Thymus (tissue), 11 donors: ENCODE data around the gene DIAPH2. TPM values are rescaled to one million over a fixed set of nuclear protein-coding genes. Genes with fewer than 3 reads are reported as not detected.

ENCODE experiments used
- DNase-seq, 9 donors: peaks; one replicate each; pipeline ENCODE4 v3.0.0-alpha.2; 2013; ENCODE audit warnings: low spot score in 9 of 9, low read depth in 6 of 9, missing footprints in 1 of 9
- H3K27ac ChIP-seq, 2 donors: one replicate each; pipeline ENCODE4 v1.5.1; 2013; ENCODE audit warnings: control low read depth in 1 of 2, low read depth in 1 of 2, low read length in 1 of 2, mild to moderate bottlenecking in 1 of 2, moderate library complexity in 1 of 2
- H3K27me3 ChIP-seq, 2 donors: one replicate each; pipeline ENCODE4 v1.5.1; 2013; ENCODE audit warnings: low read length in 1 of 2; ENCODE audit not compliant: control insufficient read depth in 2 of 2, insufficient read depth in 1 of 2
- H3K36me3 ChIP-seq, 2 donors: one replicate each; pipeline ENCODE4 v1.5.1; 2013; ENCODE audit warnings: low read length in 1 of 2, mild to moderate bottlenecking in 1 of 2, moderate library complexity in 1 of 2; ENCODE audit not compliant: control insufficient read depth in 2 of 2, insufficient read depth in 2 of 2
- H3K4me1 ChIP-seq, 2 donors: one replicate each; pipeline ENCODE4 v1.5.1; 2013; ENCODE audit warnings: low read length in 2 of 2; ENCODE audit not compliant: control insufficient read depth in 2 of 2, insufficient read depth in 2 of 2
- H3K4me3 ChIP-seq, 2 donors: one replicate each; pipeline ENCODE4 v1.5.1; 2013; ENCODE audit warnings: low read length in 2 of 2, control low read depth in 1 of 2, mild to moderate bottlenecking in 1 of 2
- H3K9me3 ChIP-seq, 2 donors: one replicate each; pipeline ENCODE4 v1.5.1; 2013; ENCODE audit warnings: low read length in 1 of 2, mild to moderate bottlenecking in 1 of 2; ENCODE audit not compliant: control insufficient read depth in 2 of 2, insufficient read depth in 1 of 2
- WGBS: extraction: QIAGEN DNeasy Blood & Tissue Kit; methylation state at CpG from one replicate; pipeline ENCODE4 v1.1.7; 2013; 5-methylcytosine and 5-hydroxymethylcytosine counted together
- polyA plus RNA-seq: library from polyadenylated mRNA; stranded (reverse); fragments of 200-250 nt; gene quantifications from one replicate; pipeline ENCODE4 v1.2.3, GENCODE V29; 2013
- total RNA-seq: library from RNA; stranded (reverse); fragments of 120-200 nt; gene quantifications from one replicate; pipeline ENCODE4 v1.2.4, GENCODE V29; 2013
- donor health status: healthy.

Gene DIAPH2
- total and polyA plus RNA-seq, 2 donors = 4.8 to 13.1 TPM

DNA sequence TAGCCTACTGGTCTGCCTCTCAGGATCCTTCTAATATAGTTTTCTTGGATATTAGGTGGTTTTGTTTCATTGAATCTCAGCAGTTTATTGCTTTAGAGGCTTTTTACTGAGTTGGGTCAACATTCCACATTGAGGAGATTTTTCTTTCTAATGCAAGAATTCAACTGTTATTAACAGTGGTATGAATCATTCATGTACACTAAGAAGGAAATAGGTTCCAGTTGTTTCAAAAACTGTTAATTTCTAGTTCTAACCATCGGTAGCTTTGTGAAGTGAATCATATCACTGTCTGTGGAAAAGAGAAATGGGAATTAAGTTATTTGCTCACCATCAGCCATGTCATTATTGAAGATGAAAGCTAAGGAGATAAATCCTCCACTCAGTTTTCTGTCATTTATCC is 530.5 kb downstream of the DIAPH2 start:
- H3K4me3 ChIP-seq = no peak overlapping the region
- H3K4me1 ChIP-seq = no peaks in the 10 kb centered on the region
- no peaks in the 10 kb centered on the region for H3K9me3 ChIP-seq
- no peaks in the 10 kb centered on the region for H3K27me3 ChIP-seq
- H3K36me3 ChIP-seq = no peaks in the 10 kb centered on the region
- H3K27ac ChIP-seq = no peak overlapping the region
- 100% methylated on average over 1 of the region's 1 CpG for WGBS
- DNase-seq = no peak

DNA sequence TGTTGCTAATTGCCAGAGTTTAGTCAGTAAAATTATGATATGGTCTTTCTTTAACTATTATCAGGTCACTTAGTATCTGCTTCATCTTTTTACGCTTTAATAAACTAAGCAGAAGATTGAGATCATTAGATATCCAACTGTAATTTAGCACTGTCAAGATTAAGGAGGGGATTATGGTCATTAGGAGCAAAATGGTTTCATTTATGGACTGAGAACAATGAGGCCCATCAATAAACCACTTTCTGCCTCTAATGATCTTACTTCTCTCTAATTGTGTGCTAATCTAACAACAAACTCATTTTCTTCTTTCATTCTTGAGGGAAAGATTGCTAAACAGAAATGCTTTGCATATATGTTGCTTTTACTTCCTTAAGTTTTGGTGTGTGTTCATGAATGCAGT is 539.5 kb downstream of the DIAPH2 start:
- no peaks in the 10 kb centered on the region for H3K9me3 ChIP-seq
- H3K27ac ChIP-seq = no peak overlapping the region
- WGBS = 96% methylated on average over 1 of the region's 1 CpG

DNA sequence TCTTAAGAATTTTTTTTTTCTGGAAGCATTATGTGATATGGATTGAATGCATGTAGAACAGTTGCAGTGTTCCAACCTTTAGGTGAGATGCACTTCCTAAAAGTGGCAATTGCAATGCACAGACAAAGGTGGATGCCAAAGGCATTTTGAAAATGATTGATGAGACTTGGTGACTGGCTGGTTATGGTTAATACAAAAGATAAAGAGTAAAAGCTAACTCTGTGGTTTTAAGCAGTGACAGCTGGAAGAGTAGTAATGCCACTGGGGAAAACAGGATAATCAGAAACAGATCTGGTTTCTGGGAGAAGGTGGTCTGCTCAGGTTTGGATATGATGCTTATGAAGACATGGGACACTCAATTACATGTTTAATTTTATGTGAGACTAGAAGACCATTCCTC is 544.7 kb downstream of the DIAPH2 start:
- H3K9me3 ChIP-seq = no peaks in the 10 kb centered on the region
- no peaks in the 10 kb centered on the region for H3K36me3 ChIP-seq
- no peak overlapping the region for H3K27ac ChIP-seq
- no peak for DNase-seq
- no peak overlapping the region for H3K4me3 ChIP-seq
- H3K27me3 ChIP-seq = no peaks in the 10 kb centered on the region
- H3K4me1 ChIP-seq = no peaks in the 10 kb centered on the region

More for the DNA sequence above, 539.5 kb downstream of the DIAPH2 start:
- no peak for DNase-seq
- no peaks in the 10 kb centered on the region for H3K4me1 ChIP-seq
- no peaks in the 10 kb centered on the region for H3K36me3 ChIP-seq
- H3K4me3 ChIP-seq = no peak overlapping the region
- no peaks in the 10 kb centered on the region for H3K27me3 ChIP-seq

DNA sequence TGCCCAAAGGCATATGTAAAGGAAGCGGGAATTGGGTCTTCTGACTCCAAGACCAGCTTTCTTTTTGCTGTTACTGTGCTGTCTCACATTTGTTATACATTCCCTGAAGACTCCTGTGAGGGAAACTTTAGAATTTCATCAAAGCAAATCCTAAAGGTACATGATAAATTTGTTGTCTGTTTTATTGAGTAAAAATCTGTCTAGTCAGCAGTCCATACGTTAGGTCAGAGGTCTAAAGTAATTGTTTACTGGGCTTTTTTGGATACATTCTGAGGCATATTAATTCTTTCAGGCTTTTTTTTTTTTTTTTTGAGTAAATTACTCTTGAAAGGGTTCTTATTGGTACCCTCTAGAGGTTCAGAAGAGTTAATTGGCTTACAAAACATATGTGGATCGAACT is 546.3 kb downstream of the DIAPH2 start:
- no peaks in the 10 kb centered on the region for H3K36me3 ChIP-seq
- no peak overlapping the region for H3K4me3 ChIP-seq
- no peaks in the 10 kb centered on the region for H3K9me3 ChIP-seq
- no peaks in the 10 kb centered on the region for H3K4me1 ChIP-seq
- no peak for DNase-seq
- H3K27me3 ChIP-seq = no peaks in the 10 kb centered on the region
- H3K27ac ChIP-seq = no peak overlapping the region
- 98% methylated on average over 3 of the region's 3 CpGs for WGBS

DNA sequence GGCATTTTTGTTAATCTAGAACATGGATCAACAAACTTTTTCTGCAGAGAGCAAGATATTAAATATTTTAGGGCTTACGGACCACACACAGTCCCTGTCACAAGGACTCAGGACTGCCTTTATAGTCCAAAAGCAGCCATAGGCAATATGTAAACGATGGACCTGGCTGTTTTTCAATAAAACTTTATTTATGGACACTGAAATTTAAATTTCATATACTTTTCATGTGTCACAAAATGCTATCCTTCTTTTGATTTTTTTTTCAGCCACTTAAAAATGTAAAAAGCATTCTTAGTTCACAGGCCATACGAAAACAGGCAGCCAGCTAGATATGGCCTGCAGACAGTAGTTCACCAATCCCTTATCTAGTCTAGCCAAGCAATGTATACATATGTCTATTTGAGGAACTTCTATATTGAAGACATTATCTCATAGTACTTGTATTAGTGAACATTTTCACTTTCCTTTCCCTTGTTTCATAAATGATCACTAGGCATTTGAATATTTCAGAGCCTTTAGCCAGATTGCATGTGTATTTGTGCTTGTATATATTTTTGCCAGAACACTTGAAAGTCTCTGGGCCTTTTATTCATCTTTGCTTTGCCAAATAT is 549.9 kb downstream of the DIAPH2 start:
- DNase-seq = no peak
- Histone ChIP-seq H3K27ac (no peak overlapping the region), H3K36me3 (no peaks in the 10 kb centered on the region), H3K4me1 (no peaks in the 10 kb centered on the region), H3K9me3 (no peaks in the 10 kb centered on the region), H3K27me3 (no peaks in the 10 kb centered on the region), H3K4me3 (no peak overlapping the region)
- WGBS = 98% methylated on average over 3 of the region's 3 CpGs

DNA sequence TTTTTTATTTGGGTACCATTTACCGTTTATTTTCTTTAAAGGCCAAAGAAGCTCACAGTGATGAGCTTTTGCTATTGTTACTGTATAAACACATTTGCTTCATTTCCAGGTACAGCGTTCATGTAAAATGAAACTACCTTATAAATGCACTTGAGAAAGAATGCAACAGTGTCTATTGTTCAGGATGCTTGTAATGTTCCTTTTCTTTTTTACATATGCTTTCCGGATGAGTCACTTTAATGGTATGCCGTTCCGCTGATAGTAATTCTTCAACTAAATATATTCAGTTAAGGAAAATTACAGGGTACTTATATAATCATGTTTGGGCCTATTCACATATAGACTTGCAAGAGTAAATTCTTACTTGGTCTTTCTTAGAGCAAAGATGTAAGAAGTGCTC is 554.0 kb downstream of the DIAPH2 start:
- 91% methylated on average over 5 of the region's 5 CpGs for WGBS
- no peaks in the 10 kb centered on the region for H3K27me3 ChIP-seq
- H3K27ac ChIP-seq = no peak overlapping the region
- H3K4me3 ChIP-seq = no peak overlapping the region
- no peaks in the 10 kb centered on the region for H3K9me3 ChIP-seq
- no peaks in the 10 kb centered on the region for H3K4me1 ChIP-seq
- H3K36me3 ChIP-seq = no peaks in the 10 kb centered on the region
- DNase-seq = no peak

DNA sequence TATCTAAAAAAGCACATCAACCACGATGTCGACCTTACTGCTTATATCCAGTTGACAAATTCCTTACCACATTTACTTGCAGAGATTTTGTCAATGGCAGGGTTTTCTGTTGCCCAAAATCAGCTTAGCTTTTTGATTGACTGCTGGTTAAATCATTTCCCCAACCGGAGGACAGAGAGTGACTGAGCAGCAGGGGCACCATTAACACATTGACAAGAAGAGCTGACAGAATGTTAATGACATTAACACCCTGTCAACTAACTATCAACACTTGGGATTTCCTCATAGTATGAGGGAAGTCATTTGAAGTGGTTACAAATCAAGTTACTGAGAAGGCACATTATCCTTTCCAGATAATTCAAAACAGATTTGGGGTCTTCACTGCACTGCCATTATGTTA is 567.5 kb downstream of the DIAPH2 start:
- WGBS = 89% methylated on average over 3 of the region's 3 CpGs
- Histone ChIP-seq H3K27me3 (no peaks in the 10 kb centered on the region), H3K4me3 (no peak overlapping the region), H3K4me1 (no peaks in the 10 kb centered on the region), H3K27ac (no peak overlapping the region), H3K36me3 (no peaks in the 10 kb centered on the region), H3K9me3 (no peaks in the 10 kb centered on the region)
- DNase-seq = no peak

DNA sequence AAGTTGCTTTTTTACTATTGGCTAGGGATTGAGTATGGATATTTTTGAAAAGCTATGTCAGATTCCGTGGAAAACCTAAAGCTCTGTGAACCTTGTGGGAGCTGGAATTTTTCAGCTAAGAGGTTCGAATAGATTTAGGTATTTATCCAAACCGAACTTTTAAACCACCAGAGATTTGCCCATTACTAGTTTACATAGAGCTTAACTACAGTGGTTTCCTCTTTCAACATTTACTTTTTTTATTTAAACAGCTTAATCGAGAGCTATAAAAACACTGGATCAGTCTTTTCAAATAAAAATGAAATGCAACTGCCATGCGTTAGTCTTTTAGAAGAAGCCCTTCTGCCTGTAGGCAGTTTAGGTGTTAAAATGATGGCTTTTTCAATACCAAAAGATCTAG is 576.0 kb downstream of the DIAPH2 start:
- Histone ChIP-seq H3K4me1 (no peaks in the 10 kb centered on the region), H3K27ac (no peak overlapping the region), H3K9me3 (no peaks in the 10 kb centered on the region), H3K36me3 (no peaks in the 10 kb centered on the region), H3K27me3 (no peaks in the 10 kb centered on the region), H3K4me3 (no peak overlapping the region)
- DNase-seq = no peak
- 96% methylated on average over 5 of the region's 5 CpGs for WGBS

DNA sequence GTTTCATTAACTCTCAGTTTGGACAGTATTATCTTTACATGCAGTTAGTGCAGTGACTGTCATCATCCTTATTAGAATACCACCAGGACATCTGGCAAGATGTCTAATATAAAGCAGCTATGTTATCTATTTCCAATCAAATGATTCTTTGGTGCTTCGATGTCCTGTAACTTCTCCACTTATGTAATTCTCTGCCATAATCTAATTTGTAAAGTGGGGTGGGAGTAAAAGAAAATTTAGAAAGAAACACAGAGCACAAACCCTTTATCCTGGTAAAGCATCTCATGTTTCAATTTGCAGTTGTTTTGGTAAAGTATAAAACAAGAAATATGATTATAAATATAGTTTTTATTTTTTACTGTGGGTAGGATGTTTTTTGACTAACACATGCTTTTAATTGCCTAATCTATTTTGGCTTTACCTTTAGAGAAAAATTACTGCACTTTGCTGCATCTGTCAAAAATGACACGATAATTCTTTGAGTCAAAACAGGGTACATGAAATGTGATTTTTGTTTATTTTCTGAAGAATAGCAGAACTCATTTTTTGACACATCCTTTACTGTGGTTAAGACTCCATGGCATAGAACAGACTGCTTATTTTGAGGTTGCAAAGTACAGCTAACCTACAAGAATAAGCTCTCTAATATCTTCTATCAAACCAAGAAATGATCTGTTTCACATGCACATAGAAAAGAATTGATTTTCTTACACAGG is 581.9 kb downstream of the DIAPH2 start:
- 92% methylated on average over 2 of the region's 2 CpGs for WGBS
- DNase-seq = no peak
- Histone ChIP-seq H3K4me1 (no peaks in the 10 kb centered on the region), H3K9me3 (no peaks in the 10 kb centered on the region), H3K27me3 (no peaks in the 10 kb centered on the region), H3K36me3 (no peaks in the 10 kb centered on the region), H3K4me3 (no peak overlapping the region), H3K27ac (no peak overlapping the region)
